ENCODE measurements around the gene MCF2.

- TF ChIP-seq, protein P1, sequence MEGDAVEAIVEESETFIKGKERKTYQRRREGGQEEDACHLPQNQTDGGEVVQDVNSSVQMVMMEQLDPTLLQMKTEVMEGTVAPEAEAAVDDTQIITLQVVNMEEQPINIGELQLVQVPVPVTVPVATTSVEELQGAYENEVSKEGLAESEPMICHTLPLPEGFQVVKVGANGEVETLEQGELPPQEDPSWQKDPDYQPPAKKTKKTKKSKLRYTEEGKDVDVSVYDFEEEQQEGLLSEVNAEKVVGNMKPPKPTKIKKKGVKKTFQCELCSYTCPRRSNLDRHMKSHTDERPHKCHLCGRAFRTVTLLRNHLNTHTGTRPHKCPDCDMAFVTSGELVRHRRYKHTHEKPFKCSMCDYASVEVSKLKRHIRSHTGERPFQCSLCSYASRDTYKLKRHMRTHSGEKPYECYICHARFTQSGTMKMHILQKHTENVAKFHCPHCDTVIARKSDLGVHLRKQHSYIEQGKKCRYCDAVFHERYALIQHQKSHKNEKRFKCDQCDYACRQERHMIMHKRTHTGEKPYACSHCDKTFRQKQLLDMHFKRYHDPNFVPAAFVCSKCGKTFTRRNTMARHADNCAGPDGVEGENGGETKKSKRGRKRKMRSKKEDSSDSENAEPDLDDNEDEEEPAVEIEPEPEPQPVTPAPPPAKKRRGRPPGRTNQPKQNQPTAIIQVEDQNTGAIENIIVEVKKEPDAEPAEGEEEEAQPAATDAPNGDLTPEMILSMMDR (IDR thresholded peaks at IDR 0.05 in 2 of 3, conservative IDR thresholded peaks at IDR 0.05 in 1 of 3; ENCODE audit: control insufficient read depth in 2 of 3, extremely low read depth in 1 of 3, insufficient read depth in 1 of 3, low read depth in 3 of 3, low read length in 3 of 3), result no peak
- no peak for TF ChIP-seq CHD4 (IDR thresholded peaks at IDR 0.05)
- TF ChIP-seq SMAD1 (IDR thresholded peaks at IDR 0.05; ENCODE audit: low read depth, partially characterized antibody), result no peak
- TF ChIP-seq MXI1 (IDR thresholded peaks at IDR 0.05; ENCODE audit: low read depth, low read length), result no peak
- TF ChIP-seq SRF (IDR thresholded peaks at IDR 0.05; ENCODE audit: low read depth in 2 of 2, low read length in 2 of 2), result no peak
- no peak for TF ChIP-seq SUZ12 (IDR thresholded peaks at IDR 0.05; ENCODE audit: unreplicated experiment)
- no peak for TF ChIP-seq POLR2AphosphoS2 (IDR thresholded peaks at IDR 0.05; ENCODE audit: low read depth, low read length)
- no peak for TF ChIP-seq MEF2A (IDR thresholded peaks at IDR 0.05; ENCODE audit: insufficient read depth, low read depth, low read length)
Observed at GRCh38 chrX:139560221-139560620, 147.7 kb downstream of the MCF2 start.
